GM19035 (cell line): Measurements from ENCODE around the gene NPDC1.
"Not testable (repeated sequence)": the region's sequence is repeated elsewhere in the genome, so short reads cannot be mapped to it uniquely, and the experiment has no call there.

Experiments
- ATAC-seq: cut with Tn5 transposase; IDR thresholded peaks from one replicate; pipeline ENCODE4 v1.9.1; 2021; ENCODE audit not compliant: unreplicated experiment

Gene NPDC1

GRCh38 chr9:137075275-137075775, 29.3 kb upstream of the NPDC1 start:
- ATAC-seq, result no peak

- no peak for ATAC-seq
Measured at GRCh38 chr9:137074657-137075274, 28.8 kb upstream of the NPDC1 start.

- no peak for ATAC-seq
Measured at GRCh38 chr9:137073992-137074399, 28.0 kb upstream of the NPDC1 start.

GRCh38 chr9:137071282-137071681, 25.3 kb upstream of the NPDC1 start:
- ATAC-seq, result no peak

GRCh38 chr9:137070906-137071275, 24.9 kb upstream of the NPDC1 start:
- no peak for ATAC-seq

- peak; percentile 77 for ATAC-seq
Measured at GRCh38 chr9:137070201-137070905, 24.4 kb upstream of the NPDC1 start, which contains the start of gene SAPCD2. Gene SAPCD2, minus strand, starts transcription at chr9:137070557. Its CDS starts 97 bp downstream, at chr9:137070460.

GRCh38 chr9:137069508-137070091, 23.6 kb upstream of the NPDC1 start:
- ATAC-seq, result peak; percentile 11

- ATAC-seq, result no peak
Measured at GRCh38 chr9:137068539-137069507, 22.8 kb upstream of the NPDC1 start.

GRCh38 chr9:137067860-137068538, 22.0 kb upstream of the NPDC1 start:
- peak; percentile 32 for ATAC-seq

- ATAC-seq, result no peak
Measured at GRCh38 chr9:137066096-137066861, 20.3 kb upstream of the NPDC1 start.

- ATAC-seq, result no peak
Measured at GRCh38 chr9:137065336-137065967, 19.5 kb upstream of the NPDC1 start.

- no peak for ATAC-seq
Measured at GRCh38 chr9:137064880-137065164, 18.8 kb upstream of the NPDC1 start.

- ATAC-seq, result no peak
Measured at GRCh38 chr9:137064027-137064879, 18.3 kb upstream of the NPDC1 start.

GRCh38 chr9:137063311-137064026, 17.5 kb upstream of the NPDC1 start:
- no peak for ATAC-seq

GRCh38 chr9:137062798-137063197, 16.8 kb upstream of the NPDC1 start:
- ATAC-seq, result not testable (repeated sequence)

GRCh38 chr9:137062384-137062783, 16.4 kb upstream of the NPDC1 start:
- ATAC-seq, result no peak

- no peak for ATAC-seq
Measured at GRCh38 chr9:137058521-137059234, 12.7 kb upstream of the NPDC1 start.
